Hepatic stellate cell (primary cell): ENCODE data around the gene TBC1D25.

Experiments
- DNase-seq: peaks from one replicate; pipeline ENCODE4 v3.0.0; 2011; ENCODE audit warnings: low spot score

The TBC1D25 gene

GRCh38 chrX:48601741-48602394 lies 62.4 kb downstream of the TBC1D25 start:
- DNase-seq = no peak

- no peak for DNase-seq
Observed at GRCh38 chrX:48604701-48605100, 65.2 kb downstream of the TBC1D25 start.

- DNase-seq = no peak
Observed at GRCh38 chrX:48606091-48606490, 66.6 kb downstream of the TBC1D25 start.

- DNase-seq = no peak
Observed at GRCh38 chrX:48611703-48612102, 72.2 kb downstream of the TBC1D25 start.
